ENCODE results near the gene ZNF593OS. TPM values are rescaled to one million over a fixed set of nuclear protein-coding genes. Genes with fewer than 3 reads are reported as not detected.

The ZNF593OS gene
- total and polyA plus RNA-seq, 4 donors: 0.10 to 0.32 TPM; not detected in 2

DNA sequence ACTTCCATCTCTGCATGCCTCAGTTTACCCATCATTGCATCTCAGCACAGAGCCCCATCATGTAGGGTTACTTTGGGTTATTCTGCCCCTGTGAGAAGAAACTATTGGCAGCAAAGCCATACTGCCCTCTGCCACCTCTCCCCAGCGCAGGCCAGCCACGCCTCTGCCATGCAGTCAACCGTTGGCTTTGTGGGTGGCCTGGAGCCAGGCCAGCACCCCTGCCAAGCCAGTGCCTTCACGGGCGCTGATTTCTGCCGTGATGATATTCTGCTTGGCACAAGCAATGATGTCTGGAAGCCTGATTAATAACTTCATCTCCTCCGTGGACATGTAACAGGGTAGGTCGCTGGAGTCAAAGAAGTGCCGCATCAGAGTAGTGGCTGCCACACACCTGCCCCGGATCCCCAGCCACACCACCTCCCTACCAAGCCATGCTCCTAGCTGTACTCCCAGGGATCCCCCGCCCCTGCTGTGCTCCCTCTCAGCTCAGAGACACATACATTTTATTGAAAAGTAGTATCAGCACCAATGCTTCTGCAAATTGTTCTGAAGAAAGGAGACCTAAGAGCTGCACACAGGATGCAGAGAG lies 47.4 kb upstream of the ZNF593OS start:
- Histone ChIP-seq H3K27ac (ENCODE audit: low read depth in 1 of 2, low read length in 2 of 2) (no peak overlapping the region), H3K9ac (ENCODE audit: low read depth in 1 of 2, low read length in 2 of 2) (no peak overlapping the region), H3K4me3 (ENCODE audit: low read depth in 1 of 3, low read length in 3 of 3) (no peak overlapping the region), H3K27me3 (ENCODE audit: control insufficient read depth in 4 of 4, insufficient read depth in 4 of 4, low read length in 3 of 4) (no peaks in the 10 kb centered on the region), H3K9me3 (ENCODE audit: control insufficient read depth in 4 of 4, low read length in 3 of 4) (no peaks in the 10 kb centered on the region), H3K4me1 (ENCODE audit: control insufficient read depth in 4 of 4, insufficient read depth in 4 of 4, low read length in 3 of 4) (peaks cover 0 to 3% (median 0%) of the 10 kb centered on the region in 4 donors), H3K36me3 (ENCODE audit: control insufficient read depth in 4 of 4, insufficient read depth in 3 of 4, low read depth in 1 of 4, low read length in 3 of 4) (no peaks in the 10 kb centered on the region)
- peak in 1 of 2 donors; percentile 24 for TF ChIP-seq RXRA (IDR thresholded peaks at IDR 0.05)
- TF ChIP-seq, protein P1, sequence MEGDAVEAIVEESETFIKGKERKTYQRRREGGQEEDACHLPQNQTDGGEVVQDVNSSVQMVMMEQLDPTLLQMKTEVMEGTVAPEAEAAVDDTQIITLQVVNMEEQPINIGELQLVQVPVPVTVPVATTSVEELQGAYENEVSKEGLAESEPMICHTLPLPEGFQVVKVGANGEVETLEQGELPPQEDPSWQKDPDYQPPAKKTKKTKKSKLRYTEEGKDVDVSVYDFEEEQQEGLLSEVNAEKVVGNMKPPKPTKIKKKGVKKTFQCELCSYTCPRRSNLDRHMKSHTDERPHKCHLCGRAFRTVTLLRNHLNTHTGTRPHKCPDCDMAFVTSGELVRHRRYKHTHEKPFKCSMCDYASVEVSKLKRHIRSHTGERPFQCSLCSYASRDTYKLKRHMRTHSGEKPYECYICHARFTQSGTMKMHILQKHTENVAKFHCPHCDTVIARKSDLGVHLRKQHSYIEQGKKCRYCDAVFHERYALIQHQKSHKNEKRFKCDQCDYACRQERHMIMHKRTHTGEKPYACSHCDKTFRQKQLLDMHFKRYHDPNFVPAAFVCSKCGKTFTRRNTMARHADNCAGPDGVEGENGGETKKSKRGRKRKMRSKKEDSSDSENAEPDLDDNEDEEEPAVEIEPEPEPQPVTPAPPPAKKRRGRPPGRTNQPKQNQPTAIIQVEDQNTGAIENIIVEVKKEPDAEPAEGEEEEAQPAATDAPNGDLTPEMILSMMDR (IDR thresholded peaks at IDR 0.05; ENCODE audit: low read depth, low read length, missing input control): no peak
- no peak for TF ChIP-seq HNF4A (conservative IDR thresholded peaks at IDR 0.05)
- TF ChIP-seq, protein P2, sequence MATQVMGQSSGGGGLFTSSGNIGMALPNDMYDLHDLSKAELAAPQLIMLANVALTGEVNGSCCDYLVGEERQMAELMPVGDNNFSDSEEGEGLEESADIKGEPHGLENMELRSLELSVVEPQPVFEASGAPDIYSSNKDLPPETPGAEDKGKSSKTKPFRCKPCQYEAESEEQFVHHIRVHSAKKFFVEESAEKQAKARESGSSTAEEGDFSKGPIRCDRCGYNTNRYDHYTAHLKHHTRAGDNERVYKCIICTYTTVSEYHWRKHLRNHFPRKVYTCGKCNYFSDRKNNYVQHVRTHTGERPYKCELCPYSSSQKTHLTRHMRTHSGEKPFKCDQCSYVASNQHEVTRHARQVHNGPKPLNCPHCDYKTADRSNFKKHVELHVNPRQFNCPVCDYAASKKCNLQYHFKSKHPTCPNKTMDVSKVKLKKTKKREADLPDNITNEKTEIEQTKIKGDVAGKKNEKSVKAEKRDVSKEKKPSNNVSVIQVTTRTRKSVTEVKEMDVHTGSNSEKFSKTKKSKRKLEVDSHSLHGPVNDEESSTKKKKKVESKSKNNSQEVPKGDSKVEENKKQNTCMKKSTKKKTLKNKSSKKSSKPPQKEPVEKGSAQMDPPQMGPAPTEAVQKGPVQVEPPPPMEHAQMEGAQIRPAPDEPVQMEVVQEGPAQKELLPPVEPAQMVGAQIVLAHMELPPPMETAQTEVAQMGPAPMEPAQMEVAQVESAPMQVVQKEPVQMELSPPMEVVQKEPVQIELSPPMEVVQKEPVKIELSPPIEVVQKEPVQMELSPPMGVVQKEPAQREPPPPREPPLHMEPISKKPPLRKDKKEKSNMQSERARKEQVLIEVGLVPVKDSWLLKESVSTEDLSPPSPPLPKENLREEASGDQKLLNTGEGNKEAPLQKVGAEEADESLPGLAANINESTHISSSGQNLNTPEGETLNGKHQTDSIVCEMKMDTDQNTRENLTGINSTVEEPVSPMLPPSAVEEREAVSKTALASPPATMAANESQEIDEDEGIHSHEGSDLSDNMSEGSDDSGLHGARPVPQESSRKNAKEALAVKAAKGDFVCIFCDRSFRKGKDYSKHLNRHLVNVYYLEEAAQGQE (IDR thresholded peaks at IDR 0.05): no peak
- DNase-seq (ENCODE audit: low spot score): no peak
- 46% methylated on average over 11 of the region's 11 CpGs for WGBS

DNA sequence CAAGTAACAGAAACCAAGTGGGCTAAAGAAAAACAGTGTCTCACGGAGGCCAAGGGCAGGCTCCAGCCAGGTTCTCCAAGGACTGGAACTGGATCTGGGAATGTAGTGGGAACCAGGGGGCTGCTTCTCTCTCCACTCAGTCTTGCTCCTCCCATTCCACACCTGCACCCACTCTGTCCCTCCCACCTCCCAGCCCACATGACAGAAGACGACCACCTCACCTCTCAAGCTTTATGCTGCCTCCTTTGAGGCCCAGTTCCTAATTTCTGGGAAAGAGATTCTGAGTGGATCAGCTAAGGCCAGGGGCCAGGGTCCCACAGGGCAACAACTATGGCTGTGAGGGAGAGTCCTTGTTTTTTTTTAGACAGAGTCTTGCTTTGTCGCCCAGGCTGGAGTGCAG lies 43.6 kb upstream of the ZNF593OS start:
- Histone ChIP-seq H3K9ac (ENCODE audit: low read depth in 1 of 2, low read length in 2 of 2) (no peak overlapping the region), H3K27me3 (ENCODE audit: control insufficient read depth in 4 of 4, insufficient read depth in 4 of 4, low read length in 3 of 4) (no peaks in the 10 kb centered on the region), H3K9me3 (ENCODE audit: control insufficient read depth in 4 of 4, low read length in 3 of 4) (no peaks in the 10 kb centered on the region), H3K4me1 (ENCODE audit: control insufficient read depth in 4 of 4, insufficient read depth in 4 of 4, low read length in 3 of 4) (peaks cover 0 to 3% (median 0%) of the 10 kb centered on the region in 4 donors), H3K36me3 (ENCODE audit: control insufficient read depth in 4 of 4, insufficient read depth in 3 of 4, low read depth in 1 of 4, low read length in 3 of 4) (no peaks in the 10 kb centered on the region), H3K4me3 (ENCODE audit: low read depth in 1 of 3, low read length in 3 of 3) (no peak overlapping the region), H3K27ac (ENCODE audit: low read depth in 1 of 2, low read length in 2 of 2) (no peak overlapping the region)
- 46% methylated on average over 3 of the region's 3 CpGs for WGBS
- no peak for DNase-seq (ENCODE audit: low spot score)
- TF ChIP-seq TAF1 (conservative IDR thresholded peaks at IDR 0.05): no peak
- no peak for TF ChIP-seq NR2F2 (IDR thresholded peaks at IDR 0.05)
- TF ChIP-seq, protein P2 (IDR thresholded peaks at IDR 0.05): no peak
- TF ChIP-seq EGR1 (IDR thresholded peaks at IDR 0.05; ENCODE audit: low read depth in 2 of 2): no peak
- TF ChIP-seq RXRA (IDR thresholded peaks at IDR 0.05): no peak
- TF ChIP-seq HNF4G (IDR thresholded peaks at IDR 0.05): no peak
- TF ChIP-seq, protein P1 (IDR thresholded peaks at IDR 0.05; ENCODE audit: low read depth, low read length, missing input control): no peak

All from liver (tissue), 9 donors.